GM21515 (cell line): ENCODE data around the gene RAB10.
"Not testable (repeated sequence)": the region's sequence is repeated elsewhere in the genome, so short reads cannot be mapped to it uniquely, and the experiment has no call there.

Experiments used
- ATAC-seq: cut with Tn5 transposase; IDR thresholded peaks from one replicate; pipeline ENCODE4 v1.9.1; 2021; ENCODE audit not compliant: unreplicated experiment

The RAB10 gene

DNA sequence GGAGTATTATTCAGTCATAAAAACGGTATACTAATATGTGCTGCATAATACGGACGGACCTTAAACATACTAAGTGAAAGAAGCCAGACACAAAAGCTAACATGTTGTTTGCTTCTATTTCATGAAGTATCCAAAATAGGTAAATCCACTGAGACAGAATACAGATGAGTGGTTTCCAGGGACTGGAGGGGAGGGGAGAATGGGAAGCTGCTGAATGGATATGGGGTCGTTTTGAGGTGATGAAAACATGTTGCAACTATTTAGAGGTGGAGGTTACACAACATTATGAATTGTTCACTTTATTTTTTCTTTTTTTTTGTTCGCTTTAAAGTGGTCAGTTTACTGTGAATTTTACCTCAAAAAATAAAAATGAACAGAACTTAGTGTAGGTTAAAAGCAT is 52.9 kb downstream of the RAB10 start:
- ATAC-seq, result no peak

DNA sequence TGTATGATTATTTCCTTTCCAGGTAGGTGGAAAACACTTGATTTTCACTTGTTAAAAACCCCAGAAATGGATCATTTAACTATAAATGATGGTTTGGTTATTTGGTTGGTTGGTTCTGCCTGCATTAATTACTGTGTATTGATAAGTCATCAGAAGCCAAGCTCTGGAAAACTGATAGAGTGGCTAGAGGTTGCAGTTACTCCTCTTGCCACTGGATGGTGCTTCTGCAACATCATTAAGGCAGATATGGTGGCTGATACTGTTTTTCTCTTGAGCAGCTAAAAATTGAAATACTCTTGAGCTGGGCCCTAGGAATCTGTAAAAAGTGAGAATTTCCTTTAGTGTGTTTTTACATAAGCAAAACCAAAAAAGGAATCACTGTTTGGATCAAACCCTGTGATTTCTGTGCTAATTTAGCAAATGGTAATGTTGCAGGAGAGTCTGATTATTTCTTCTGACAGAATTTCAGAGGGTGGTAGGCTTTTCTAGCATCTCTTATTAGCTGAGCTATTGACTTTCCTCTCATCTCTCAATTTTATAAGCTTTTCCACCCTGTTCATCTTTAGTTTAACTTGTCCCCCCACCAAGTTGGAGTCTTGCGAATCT is 54.3 kb downstream of the RAB10 start:
- no peak for ATAC-seq

DNA sequence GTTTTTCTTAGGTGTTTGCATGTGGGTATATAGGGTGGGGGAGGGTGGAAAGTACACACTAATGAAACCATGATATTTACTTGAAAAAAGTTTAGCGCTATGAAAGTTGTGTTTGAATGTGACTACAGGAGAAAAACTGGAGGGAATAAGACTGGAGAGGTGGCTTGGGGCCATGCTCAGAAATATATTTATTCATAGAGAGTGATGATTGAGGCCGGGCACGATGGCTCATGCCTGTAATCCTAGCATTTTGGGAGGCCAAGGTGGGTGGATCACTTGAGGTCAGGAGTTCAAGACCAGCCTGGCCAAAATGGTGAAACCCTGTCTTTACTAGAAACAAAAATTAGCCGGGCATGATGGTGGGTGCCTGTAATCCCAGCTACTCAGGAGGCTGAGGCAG is 55.0 kb downstream of the RAB10 start:
- not testable (repeated sequence) for ATAC-seq

GRCh38 chr2:26089337-26089736 is 55.5 kb downstream of the RAB10 start:
- no peak for ATAC-seq

GRCh38 chr2:26095758-26096157 is 61.9 kb downstream of the RAB10 start:
- no peak for ATAC-seq

DNA sequence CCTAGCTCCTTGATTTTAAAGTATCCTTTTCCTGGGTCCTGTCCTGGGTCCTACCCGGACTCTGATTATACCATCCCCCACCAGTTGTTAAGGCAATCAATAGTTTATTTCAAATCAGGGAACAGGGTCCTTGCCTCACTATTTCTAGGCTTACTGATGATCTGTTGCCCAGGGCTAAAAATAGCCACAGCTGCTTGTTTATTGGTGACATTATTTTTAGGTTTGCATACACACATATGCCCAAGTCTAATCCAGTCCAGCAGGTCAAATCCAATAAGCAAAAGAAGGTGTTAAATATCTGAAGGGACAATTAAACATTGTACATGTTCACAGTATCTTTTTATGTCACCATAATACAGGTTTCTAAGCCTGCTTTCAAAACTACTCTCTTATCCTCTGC is 66.0 kb downstream of the RAB10 start:
- no peak for ATAC-seq

DNA sequence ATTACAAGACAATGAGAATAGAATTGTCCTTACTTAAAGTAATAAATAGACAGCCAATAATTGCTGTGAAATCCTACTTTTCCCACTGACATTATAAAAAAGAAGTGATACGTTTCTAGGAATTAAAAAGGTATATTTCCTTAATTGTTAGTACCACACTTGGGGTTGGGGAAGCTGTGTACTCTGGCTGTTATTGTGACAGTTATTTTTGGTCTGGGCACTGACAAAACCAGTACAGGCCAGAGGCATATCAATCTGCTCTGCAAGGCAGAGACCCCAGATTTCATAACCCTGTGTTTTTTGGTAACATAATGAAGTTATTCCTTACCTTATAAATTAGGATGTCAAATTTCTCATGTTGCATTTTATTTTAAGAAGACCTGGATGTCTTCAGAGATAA is 66.5 kb downstream of the RAB10 start:
- no peak for ATAC-seq

GRCh38 chr2:26103752-26104151 is 69.9 kb downstream of the RAB10 start:
- ATAC-seq, result no peak

DNA sequence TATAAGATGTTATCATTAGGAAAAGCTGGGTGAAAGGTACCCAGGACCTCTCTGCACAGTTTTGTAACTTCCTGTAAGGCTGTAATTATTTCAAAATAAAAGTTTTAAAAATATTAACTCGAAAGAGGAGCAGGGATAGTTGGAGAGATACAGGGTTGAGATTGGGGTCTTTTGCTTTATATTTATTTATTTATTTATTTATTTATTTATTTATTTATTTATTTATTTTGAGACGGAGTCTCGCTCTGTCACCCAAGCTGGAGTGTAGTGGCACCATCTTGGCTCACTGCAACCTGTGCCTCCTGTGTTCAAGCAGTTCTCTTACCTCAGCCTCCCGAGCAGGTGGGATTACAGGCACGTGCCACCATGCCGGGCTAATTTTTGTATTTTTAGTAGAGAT is 74.8 kb downstream of the RAB10 start:
- not testable (repeated sequence) for ATAC-seq

DNA sequence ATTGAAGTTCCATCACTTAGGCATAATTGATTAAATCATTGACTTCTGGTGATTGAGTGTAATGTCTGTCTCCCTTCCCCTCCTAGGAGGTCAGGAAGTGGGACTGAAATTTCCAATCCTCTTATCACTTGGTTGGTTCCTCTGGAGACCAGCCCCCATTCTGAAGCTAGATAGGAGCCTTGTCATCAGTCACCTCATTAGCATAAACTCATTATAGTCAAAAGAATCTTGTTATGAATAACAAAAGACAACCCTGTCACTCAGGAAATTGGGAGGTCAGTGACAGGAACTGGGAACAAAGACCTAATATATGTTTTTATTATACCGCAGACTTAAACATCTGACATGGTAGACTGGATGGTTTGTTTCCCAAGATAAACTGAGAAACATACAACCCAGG is 78.3 kb downstream of the RAB10 start:
- no peak for ATAC-seq

DNA sequence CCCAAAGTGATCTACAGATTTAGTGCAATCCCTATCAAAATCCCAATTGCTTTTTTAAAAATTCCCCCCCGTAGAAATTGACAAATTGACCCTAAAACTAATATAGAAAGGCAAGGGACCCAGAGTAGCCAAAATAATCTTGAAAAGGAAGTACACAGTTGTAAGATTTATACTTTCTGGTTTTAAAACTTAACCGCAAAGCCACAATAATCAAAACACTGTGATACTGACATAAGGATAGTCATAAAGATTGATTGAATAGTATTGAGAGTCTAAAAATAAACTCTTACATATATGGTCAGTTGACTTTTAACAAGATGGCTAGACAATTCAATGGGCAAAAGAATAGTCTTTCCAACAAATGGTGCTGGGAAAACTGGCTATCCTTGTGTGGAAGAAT is 80.3 kb downstream of the RAB10 start:
- ATAC-seq, result no peak

DNA sequence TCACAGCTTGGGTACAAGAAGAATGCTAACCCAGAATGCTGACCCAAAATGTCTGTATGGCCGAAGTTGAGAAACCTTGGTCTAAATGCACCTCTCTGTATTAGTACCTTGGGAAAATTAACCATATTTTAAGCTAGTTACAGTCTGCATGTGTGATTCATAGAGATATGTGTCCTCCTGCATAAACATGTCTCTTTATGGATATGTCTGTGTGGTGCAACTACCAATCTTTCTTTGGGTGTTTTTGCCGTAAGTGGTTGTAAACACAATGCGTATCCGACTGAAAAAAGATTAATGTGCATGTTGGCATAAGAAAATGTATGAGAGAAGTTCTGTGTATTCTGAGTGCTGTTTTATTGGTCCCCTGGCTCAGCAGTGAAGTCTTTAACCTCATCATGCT is 84.8 kb downstream of the RAB10 start:
- no peak for ATAC-seq

- ATAC-seq, result no peak
Observed at GRCh38 chr2:26119521-26119920, 85.6 kb downstream of the RAB10 start.

DNA sequence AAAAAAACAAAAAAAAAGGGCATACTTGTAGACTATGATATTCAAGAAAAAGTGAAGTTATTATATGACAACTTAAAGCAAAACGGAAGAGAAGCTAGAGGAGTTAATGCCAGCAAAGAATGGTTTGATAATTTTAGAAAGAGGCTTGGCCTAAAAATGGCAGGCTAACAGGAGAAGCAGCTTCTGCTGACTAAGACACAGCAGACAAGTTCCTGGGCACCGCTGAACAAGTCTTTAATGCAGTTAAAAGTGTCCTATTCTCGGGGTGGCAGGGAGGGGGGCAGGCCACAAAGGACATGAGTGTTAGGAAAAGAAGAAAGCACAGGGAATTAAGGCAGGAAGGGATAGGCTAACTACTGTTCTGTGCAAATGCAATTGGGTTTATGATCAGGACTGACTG is 88.7 kb downstream of the RAB10 start:
- no peak for ATAC-seq

GRCh38 chr2:26123426-26123825 is 89.5 kb downstream of the RAB10 start:
- ATAC-seq, result no peak

DNA sequence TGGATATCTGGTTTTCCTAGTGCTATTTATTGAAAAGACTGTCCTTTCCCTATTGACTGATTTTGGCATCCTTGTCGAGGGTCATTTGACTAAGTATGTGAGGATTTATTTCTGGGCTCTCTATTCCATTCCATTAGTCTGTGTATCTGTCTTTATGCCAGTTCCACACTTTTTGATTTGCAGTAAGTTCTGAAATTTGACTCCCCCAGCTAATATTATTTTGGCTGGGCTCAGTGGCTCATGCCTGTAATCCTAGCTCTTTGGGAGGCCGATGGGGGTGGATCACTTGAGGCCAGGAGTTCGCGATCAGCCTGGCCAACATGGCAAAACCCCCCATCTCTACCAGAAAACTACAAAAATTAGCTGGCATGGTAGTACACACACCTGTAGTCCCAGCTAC is 92.2 kb downstream of the RAB10 start:
- ATAC-seq, result no peak

- no peak for ATAC-seq
Observed at GRCh38 chr2:26128176-26128575, 94.3 kb downstream of the RAB10 start.

- no peak for ATAC-seq
Observed at GRCh38 chr2:26130763-26131162, 96.9 kb downstream of the RAB10 start.

GRCh38 chr2:26136451-26136850 is 102.6 kb downstream of the RAB10 start:
- ATAC-seq, result no peak

DNA sequence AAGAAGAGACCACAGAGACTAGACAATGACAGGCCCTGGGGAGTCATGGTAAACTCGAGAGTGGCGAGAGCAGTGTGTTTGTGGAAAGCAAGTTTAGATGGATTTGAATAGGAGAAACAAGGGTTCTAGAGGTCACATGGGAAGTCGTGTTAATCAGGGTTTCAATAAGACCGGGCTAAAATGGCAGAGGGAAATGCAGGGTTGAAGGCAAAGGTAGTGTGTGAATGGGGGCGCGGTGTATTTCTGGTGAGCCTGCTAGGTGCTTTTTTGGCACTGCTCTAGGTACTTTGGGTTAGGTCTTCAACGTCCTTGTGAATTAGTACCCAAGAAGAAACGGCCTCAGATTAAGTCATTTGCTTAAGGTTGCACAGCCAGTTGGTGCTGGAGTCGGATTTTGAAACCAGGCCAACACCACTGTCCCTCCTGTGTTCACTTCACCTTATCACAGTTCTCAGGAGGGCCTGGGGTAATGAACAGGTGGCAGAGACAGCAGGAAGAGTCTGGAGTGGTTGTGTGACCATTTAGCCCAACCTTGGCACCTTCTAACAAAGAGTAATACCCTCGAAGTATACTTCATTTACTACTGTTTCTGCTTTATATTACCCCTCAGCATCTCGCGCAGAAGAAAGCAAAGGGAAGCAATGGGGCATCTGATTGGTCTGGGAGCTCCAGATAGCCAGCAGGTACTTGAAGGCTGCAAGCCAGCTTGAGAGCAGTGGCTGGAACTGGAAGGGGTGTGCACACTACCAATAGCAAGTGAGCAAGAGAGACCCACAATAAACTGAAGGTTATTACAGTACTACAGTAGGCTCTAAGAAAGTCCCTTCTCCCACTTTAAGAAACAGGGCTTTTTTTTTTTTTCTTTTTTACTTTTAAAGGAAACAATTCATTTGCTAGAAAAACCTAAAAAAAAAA is 105.6 kb downstream of the RAB10 start:
- ATAC-seq, result no peak

- ATAC-seq, result no peak
Observed at GRCh38 chr2:26141145-26141769, 107.4 kb downstream of the RAB10 start.

GRCh38 chr2:26144031-26144430 is 110.1 kb downstream of the RAB10 start:
- ATAC-seq, result no peak
